ENCODE data around the gene SIRPA. TPM values are rescaled to one million over a fixed set of nuclear protein-coding genes. Genes with fewer than 3 reads are reported as not detected.

The SIRPA gene
- total and polyA plus RNA-seq, 2 donors (not counting 1 experiment from before 2014, with no cell fraction given), result 25.1 to 26.6 TPM

- DNase-seq (ENCODE audit: low read depth in 2 of 2), result no peak
- no peaks in the 10 kb centered on the region for H4K20me1 ChIP-seq (ENCODE audit: control insufficient read depth, extremely low read depth, insufficient read depth, low read length)
- H3K9ac ChIP-seq (ENCODE audit: insufficient read depth, low read length), result no peak overlapping the region
- H3K27me3 ChIP-seq (ENCODE audit: control insufficient read depth, insufficient read depth, low read length), result no peaks in the 10 kb centered on the region
- no peak overlapping the region for H2AFZ ChIP-seq (ENCODE audit: low read length)
- peaks cover 21% of the 10 kb centered on the region for H3K79me2 ChIP-seq (ENCODE audit: control insufficient read depth, insufficient read depth, low read length)
- H3K36me3 ChIP-seq (ENCODE audit: control insufficient read depth, insufficient read depth, low read length), result no peaks in the 10 kb centered on the region
- H3K9me3 ChIP-seq (ENCODE audit: control insufficient read depth, insufficient read depth, low read depth, low read length), result no peaks in the 10 kb centered on the region
- no peak overlapping the region for H3K4me3 ChIP-seq (replicated peaks in 1 of 4; ENCODE audit: control extremely low read depth in 1 of 4, insufficient read depth in 1 of 4, low read depth in 3 of 4, low read length in 4 of 4)
- H3K4me1 ChIP-seq (ENCODE audit: control insufficient read depth, extremely low read depth, insufficient read depth, low read length), result no peaks in the 10 kb centered on the region
- H3K4me2 ChIP-seq (ENCODE audit: extremely low read depth, insufficient read depth, low read length), result no peak overlapping the region
- no peak overlapping the region for H3K27ac ChIP-seq (ENCODE audit: insufficient read depth, low read length)
- no peak for TF ChIP-seq EZH2 (IDR thresholded peaks at IDR 0.05; ENCODE audit: low read length, missing control alignments)
- no peak for TF ChIP-seq CTCF (conservative IDR thresholded peaks at IDR 0.05 in 1 of 2, IDR thresholded peaks at IDR 0.05 in 1 of 2; ENCODE audit: low read depth in 1 of 2, low read length in 2 of 2)
These were observed 3.2 kb upstream of the SIRPA start for GRCh38 chr20:1892119-1892385.

GRCh38 chr20:1893721-1894470 lies 1.3 kb upstream of the SIRPA start:
- Histone ChIP-seq H3K4me2 (ENCODE audit: extremely low read depth, insufficient read depth, low read length) (peak overlapping the region; percentile 75), H3K27me3 (ENCODE audit: control insufficient read depth, insufficient read depth, low read length) (no peaks in the 10 kb centered on the region), H3K27ac (ENCODE audit: insufficient read depth, low read length) (peak overlapping the region; percentile 51), H3K79me2 (ENCODE audit: control insufficient read depth, insufficient read depth, low read length) (peaks cover 38% of the 10 kb centered on the region), H3K4me3 (replicated peaks in 1 of 4; ENCODE audit: control extremely low read depth in 1 of 4, insufficient read depth in 1 of 4, low read depth in 3 of 4, low read length in 4 of 4) (peak overlapping the region; percentile 31 to 96 (median 50)), H4K20me1 (ENCODE audit: control insufficient read depth, extremely low read depth, insufficient read depth, low read length) (no peaks in the 10 kb centered on the region), H2AFZ (ENCODE audit: low read length) (no peak overlapping the region), H3K36me3 (ENCODE audit: control insufficient read depth, insufficient read depth, low read length) (no peaks in the 10 kb centered on the region), H3K4me1 (ENCODE audit: control insufficient read depth, extremely low read depth, insufficient read depth, low read length) (peaks cover 2% of the 10 kb centered on the region), H3K9me3 (ENCODE audit: control insufficient read depth, insufficient read depth, low read depth, low read length) (no peaks in the 10 kb centered on the region), H3K9ac (ENCODE audit: insufficient read depth, low read length) (peak overlapping the region; percentile 65)
- TF ChIP-seq CTCF (conservative IDR thresholded peaks at IDR 0.05 in 1 of 2, IDR thresholded peaks at IDR 0.05 in 1 of 2; ENCODE audit: low read depth in 1 of 2, low read length in 2 of 2), result no peak
- no peak for TF ChIP-seq EZH2 (IDR thresholded peaks at IDR 0.05; ENCODE audit: low read length, missing control alignments)
- no peak for DNase-seq (ENCODE audit: low read depth in 2 of 2)

- Histone ChIP-seq H2AFZ (ENCODE audit: low read length) (no peak overlapping the region), H3K27me3 (ENCODE audit: control insufficient read depth, insufficient read depth, low read length) (no peaks in the 10 kb centered on the region), H3K4me3 (replicated peaks in 1 of 4; ENCODE audit: control extremely low read depth in 1 of 4, insufficient read depth in 1 of 4, low read depth in 3 of 4, low read length in 4 of 4) (peak overlapping the region; percentile 31 to 96 (median 42)), H3K9ac (ENCODE audit: insufficient read depth, low read length) (peak overlapping the region; percentile 65), H3K36me3 (ENCODE audit: control insufficient read depth, insufficient read depth, low read length) (no peaks in the 10 kb centered on the region), H3K27ac (ENCODE audit: insufficient read depth, low read length) (peak overlapping the region; percentile 51), H3K9me3 (ENCODE audit: control insufficient read depth, insufficient read depth, low read depth, low read length) (no peaks in the 10 kb centered on the region), H3K79me2 (ENCODE audit: control insufficient read depth, insufficient read depth, low read length) (peaks cover 44% of the 10 kb centered on the region), H3K4me1 (ENCODE audit: control insufficient read depth, extremely low read depth, insufficient read depth, low read length) (peaks cover 2% of the 10 kb centered on the region), H3K4me2 (ENCODE audit: extremely low read depth, insufficient read depth, low read length) (no peak overlapping the region), H4K20me1 (ENCODE audit: control insufficient read depth, extremely low read depth, insufficient read depth, low read length) (no peaks in the 10 kb centered on the region)
- no peak for TF ChIP-seq CTCF (conservative IDR thresholded peaks at IDR 0.05 in 1 of 2, IDR thresholded peaks at IDR 0.05 in 1 of 2; ENCODE audit: low read depth in 1 of 2, low read length in 2 of 2)
- TF ChIP-seq EZH2 (IDR thresholded peaks at IDR 0.05; ENCODE audit: low read length, missing control alignments), result no peak
- DNase-seq (ENCODE audit: low read depth in 2 of 2), result peak; percentile 71 to 73
These were observed 696 bp upstream of the SIRPA start for GRCh38 chr20:1894471-1894950.

All from fibroblast of lung (primary cell).